HG03457 (cell line): ENCODE measurements around the gene TSPEAR.

Experiments used
- ATAC-seq: cut with Tn5 transposase; IDR thresholded peaks from one replicate; pipeline ENCODE4 v1.9.1; 2021; ENCODE audit warnings: moderate number of reproducible peaks; ENCODE audit not compliant: unreplicated experiment

Gene TSPEAR

DNA sequence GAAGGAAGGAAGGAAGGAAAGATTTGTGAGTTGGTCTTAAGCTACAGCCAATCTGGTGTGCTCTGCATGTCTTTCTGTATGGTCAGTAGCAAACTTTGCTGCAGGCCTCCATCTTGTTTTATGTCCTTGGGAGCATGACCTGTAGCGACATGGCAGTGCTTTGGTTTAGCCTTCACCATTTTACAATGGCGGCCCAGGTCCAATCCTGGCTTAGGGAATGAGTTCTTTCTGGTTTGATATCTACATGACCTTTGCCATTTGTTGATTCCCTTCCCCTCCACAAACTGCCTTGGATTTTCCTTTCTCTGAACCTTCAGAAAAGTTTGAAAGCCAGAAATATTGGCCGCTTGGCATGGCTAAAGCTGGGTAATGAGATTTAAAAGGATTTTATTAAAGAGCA lies 30.5 kb upstream of the TSPEAR start:
- no peak for ATAC-seq

- ATAC-seq, result no peak
Observed at GRCh38 chr21:44740742-44741141, 29.4 kb upstream of the TSPEAR start.

DNA sequence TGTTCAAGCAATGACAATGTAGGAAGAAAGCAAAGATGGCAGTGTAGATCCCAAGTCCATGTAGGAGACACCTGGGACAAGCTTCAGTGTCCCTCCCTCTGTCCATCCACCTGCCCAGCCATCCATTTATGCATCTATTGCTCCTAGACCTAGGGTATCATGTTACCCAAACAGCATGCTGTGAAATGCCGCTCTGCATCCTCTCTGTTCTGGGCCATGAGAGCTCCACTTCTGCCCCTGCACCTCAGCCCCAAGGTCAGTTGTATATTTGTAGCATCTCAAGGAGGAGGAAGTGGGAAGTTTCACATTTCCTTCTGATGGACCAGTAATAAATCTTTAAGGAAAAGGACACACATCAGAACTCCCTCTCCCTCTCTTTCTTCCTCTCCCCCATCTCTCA lies 27.9 kb upstream of the TSPEAR start:
- no peak for ATAC-seq

DNA sequence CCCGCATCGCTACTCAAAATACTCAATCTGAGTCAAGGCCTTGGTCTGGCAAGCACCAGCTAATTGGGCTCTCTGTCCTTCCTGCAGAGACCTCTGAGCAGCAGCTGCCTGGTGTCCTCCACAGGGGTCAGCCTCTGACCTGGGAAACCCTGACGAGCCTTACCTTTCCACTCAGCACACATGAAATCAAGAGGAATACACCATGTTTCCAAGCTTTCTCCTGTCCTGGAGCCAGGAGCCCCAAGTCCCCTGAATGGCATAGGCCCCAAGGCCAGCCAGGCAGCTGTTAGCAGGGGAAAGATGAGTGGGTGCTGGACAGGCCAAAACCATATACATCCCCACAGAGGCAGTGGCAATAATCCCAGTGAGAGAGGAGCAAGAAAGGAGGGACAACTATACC lies 27.2 kb upstream of the TSPEAR start:
- ATAC-seq, result no peak

DNA sequence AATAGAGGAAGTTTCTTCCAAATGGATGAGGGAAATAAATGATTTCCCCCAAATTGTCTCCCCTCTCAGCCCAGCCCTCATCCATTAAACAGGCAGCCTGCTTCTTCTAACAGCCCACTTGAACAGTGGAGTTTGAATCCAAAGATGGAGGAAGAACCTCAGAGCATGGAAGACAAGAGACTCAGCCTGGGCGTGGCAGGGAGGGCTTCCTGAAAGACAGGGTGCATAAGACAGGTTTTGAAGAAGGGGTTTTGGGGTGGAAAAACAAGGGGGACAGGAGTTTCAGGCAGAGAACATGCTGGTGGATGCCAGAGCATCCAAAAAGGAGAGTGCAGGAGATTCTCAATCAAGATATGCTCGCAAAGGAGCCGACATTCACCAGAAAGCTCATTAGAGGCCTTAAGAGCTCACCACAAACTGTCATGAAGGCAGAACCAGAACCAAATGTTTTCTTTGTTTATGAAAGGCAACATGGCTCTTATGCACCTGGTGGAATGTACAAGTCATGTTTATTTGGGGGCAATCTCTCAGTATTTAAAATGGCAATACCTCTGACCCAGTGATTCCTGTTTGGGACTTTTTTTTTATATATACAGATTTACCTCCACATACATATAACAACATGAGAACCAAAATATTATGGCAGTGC lies 26.5 kb upstream of the TSPEAR start:
- ATAC-seq, result no peak

GRCh38 chr21:44736291-44737004 lies 25.1 kb upstream of the TSPEAR start:
- no peak for ATAC-seq

DNA sequence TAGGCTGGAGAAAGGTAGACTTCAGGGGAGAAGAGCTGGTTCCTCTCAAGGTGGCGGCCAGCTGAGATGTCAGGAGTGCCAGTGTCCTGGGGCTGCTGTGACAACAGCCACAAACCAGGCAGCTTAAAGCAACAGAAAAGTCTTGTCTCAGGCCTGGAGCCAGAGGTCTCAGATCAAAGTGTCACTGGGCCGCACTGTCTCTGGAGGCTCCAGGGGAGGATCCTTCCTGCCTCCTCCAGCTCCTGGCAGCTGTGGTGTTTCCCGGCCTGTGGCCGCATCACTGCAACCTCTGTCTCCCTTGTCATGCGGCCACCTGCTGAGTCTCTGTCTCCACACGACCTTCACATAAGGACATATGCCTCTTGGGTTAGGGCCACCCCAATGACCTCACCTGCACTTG lies 24.4 kb upstream of the TSPEAR start:
- no peak for ATAC-seq

DNA sequence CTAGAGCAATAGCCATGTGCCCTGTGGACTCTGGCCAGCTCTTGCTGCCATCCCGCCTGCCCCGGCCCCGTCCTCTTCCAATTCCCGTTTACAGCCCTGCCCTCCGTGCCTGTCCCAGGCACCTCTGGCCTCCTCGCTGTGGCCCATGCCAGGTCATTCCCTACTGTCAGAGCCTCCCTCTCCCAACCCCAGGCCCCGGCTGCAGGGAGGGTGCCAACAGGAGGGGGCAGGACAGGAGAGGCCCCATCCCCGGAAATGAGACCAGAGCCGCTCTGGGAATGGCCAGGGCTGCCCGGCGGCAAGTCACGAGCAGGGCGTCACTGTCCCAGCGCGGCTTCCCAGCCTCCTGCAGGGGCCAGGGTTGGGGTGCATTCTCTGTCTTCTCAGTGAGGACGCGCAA lies 23.5 kb upstream of the TSPEAR start:
- no peak for ATAC-seq

DNA sequence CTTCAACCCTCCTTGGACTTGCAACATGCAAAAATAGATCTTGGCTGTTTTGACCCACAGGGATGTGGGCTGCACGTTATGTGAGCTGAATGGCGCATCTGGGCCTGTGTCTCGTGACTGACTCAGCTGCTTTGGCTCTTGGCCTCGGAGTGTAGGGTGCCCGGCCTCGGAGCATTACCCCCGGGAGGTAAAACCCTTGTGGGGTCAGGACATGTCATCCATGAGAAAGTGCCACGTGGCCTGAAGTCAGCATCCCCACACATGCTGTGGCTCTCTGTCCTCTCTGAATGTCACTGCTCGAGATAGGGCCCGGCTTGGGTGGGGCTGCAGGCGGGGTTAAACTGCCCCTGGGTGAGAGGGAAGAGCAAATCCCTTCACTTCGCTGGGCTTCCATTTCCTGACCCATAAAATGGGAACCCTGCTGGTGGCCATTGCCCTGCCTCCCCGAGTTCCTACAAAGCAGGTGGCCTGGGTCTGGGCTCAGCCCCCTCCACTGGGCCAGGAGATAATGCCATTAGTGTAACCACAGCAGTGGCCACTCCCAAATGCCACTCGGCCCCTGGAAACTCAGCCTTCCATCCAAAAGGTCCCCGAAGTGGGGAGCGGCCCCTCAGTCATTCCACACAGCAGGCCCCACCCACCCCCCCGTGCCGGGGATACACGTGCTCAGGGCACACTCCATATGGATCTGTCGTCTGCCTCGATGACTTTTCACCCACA lies 22.8 kb upstream of the TSPEAR start:
- no peak for ATAC-seq

DNA sequence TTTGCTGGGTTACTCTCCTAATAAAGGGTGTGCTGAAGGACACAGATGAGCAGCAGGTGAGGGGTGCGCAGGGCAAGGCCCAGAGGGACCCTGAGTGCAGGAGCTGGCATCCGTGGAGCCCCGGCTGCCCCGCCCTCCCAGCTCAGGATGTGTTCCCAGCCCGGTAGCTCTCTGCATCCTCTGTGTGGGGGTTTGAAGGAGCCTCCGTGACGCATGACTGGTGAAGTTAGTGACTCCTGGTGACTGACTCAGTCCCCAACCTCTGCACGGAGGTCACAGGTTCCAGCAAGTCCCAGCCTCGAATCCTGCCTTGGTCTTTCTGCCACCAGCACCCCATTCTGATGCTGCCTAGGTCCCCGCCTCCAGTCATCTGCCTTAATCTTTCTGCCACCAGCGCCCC lies 21.6 kb upstream of the TSPEAR start:
- ATAC-seq, result no peak

DNA sequence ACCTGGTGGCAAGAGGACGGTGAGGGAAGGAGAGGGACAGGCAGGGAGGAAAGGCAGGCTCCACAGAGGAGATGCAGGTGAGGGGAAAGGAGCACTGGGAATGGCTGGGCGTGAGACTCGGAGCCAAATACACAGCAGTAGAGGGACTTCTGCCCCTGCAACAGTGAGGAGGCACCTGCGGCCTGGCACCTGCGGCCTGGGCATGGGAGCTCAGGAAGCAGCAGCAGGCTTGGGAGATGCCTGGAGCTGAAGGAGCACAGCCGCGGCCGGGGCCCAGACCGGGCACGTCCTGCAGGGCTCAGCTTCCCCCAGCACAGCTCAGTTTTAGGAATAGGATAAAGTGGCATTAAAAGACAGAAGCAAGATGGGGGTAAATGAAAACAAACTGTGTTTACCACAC lies 20.9 kb upstream of the TSPEAR start:
- ATAC-seq, result no peak

DNA sequence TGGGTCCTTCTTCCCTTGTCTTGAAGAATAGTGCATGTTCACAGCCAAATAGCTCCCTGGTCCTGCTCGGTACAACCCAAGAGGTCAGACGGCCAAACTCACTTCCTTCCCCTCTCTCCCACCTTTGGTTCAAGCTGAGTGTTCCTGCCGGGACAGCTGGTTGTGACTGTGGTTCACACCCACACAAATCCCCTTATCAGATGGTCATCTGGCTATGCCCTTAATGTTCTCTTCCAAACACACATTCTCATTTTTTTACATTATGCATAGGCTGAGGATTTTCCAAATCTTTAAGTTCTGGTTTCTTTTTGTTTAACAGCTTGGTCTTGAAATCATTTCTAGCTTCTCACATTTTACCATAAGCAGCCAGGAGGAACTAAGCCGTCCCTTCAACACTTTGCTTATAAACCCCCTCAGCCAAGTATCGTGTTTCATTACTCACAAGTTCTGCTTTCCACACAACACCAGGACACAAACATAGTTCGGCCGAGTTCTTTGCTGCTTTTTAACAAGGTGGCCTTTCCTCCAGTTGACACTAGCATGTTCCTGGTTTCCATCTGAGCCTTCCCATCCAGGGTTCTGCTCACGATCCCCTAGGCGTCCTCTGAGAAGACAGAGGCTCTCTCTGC lies 19.7 kb upstream of the TSPEAR start:
- ATAC-seq, result no peak

DNA sequence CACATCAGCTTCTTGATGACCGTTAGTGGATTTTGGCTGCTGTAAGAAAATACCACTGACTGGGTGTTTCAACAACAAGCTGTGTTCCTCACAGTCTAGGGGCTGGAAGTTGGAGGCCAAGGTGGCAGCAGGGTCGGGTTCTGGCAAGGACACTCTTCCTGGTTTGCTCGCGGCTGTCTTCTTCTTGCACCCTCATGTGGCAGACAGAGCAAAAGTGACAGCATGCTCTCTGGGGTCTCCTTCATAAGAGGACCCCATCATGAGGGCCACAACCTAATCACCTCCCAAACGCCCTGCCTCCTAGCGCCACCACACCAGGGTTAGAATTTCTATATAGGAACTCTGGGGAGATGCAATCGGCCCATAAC lies 18.6 kb upstream of the TSPEAR start:
- ATAC-seq, result no peak

DNA sequence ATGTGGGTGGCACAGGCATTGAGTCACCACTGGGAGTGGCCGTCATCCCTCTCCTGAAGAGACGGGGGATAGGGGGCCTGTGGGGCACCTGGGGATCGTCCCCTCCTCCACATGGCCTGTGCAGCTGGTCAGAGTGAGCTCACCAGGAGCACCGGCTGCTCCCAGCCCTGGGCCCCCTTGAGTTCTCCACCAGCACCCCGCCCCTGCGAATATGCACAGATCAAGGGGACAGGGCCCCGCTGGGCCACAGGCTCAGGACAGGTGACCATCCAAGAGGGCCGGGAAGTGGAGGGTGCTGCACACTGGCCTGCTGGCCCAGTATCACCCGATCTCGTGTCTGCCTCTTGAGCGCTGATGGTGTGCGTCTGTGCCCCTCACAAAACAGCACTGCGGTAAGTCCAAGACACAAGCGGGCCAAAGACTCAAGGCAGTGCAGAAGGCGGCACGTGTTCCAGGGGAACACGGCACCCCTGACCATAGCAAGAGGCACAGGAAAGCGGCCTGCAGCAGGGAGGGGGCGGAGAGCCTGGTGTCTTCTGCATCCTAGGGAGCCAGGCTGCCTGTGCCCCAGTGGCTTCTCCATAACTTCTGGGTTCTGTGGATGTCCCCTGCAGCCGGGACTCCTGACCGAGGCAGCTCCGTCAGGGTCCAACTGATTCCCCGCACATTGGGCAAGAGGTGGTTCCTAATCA lies 18.1 kb upstream of the TSPEAR start:
- ATAC-seq, result no peak

- ATAC-seq, result no peak
Observed at GRCh38 chr21:44728716-44729115, 17.3 kb upstream of the TSPEAR start.

DNA sequence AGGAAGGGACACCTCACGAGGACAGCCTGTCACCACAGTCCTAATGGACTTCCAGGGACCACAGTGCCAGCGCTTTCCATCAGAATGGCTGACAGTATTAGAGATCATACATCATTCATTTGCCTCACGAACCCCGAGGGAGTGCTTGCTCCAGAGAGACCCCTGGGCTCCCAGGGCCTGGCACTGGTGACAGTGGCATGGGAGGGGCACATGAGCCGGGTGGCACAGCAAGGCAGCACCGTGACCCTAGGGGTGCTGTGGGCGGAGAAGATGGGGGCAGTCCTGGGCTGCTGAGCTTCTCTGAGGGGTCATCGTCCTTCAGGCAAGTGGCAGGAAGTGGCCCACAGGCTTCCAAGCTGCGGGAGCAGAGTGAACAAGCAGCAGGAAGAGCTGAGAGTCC lies 16.4 kb upstream of the TSPEAR start:
- no peak for ATAC-seq

GRCh38 chr21:44727321-44727720 lies 15.9 kb upstream of the TSPEAR start:
- no peak for ATAC-seq

DNA sequence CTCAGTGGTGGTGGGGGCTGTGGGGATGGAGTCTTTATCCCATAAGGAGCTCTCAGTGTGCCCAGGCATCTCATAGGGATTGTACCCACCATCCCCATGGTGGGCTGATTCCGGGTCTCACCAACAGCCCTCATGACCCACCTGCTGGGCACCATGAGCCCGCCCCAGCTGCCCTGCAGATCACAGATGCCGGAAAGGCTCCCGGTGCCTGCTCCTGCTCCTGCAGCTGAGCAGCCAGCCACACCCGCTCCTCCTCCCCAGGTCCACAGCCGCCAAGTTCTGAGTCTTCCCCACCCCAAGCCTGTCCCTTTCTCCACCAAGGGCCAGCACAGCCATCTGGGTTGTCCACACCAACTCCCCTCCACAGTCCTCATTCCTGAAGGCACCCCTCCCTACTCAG lies 15.5 kb upstream of the TSPEAR start:
- no peak for ATAC-seq

DNA sequence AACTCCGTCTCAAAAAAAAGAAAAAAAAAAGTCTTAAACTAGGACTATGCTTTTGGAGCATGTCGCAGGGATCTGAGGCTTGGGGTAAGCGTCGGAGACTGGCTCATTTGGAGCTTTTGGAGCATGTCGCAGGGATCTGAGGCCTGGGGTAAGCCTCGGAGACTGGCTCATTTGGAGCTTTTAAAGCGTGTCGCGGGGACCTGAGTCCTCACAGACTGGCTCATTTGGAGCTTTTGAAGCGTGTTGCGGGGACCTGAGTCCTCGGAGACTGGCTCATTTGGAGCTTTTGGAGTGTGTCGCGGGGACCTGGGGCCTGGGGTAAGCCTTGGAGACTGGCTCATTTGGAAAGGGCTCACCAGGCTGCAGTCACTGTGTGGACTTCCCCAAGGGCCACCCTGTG lies 13.6 kb upstream of the TSPEAR start:
- no peak for ATAC-seq

GRCh38 chr21:44724196-44724595 lies 12.8 kb upstream of the TSPEAR start:
- no peak for ATAC-seq
